Left lung (tissue), 10 donors: ENCODE measurements around the gene NAV2. TPM values are rescaled to one million over a fixed set of nuclear protein-coding genes. Genes with fewer than 3 reads are reported as not detected.
A peak's percentile ranks its signal among the peaks of the same experiment; 100 is the strongest.

Source experiments
- ATAC-seq: fragments of 200-7000 bp; cut with Tn5 transposase; one replicate; pipeline ENCODE4 v1.9.1; 2020; ENCODE audit warnings: moderate library complexity
- DNase-seq, 4 donors: peaks; one replicate each; pipeline ENCODE4 v3.0.0-alpha.2; 2013 to 2020
- H3K27ac ChIP-seq, 2 donors: fragments of 200-600 bp; sonication (generic) in 1 of 2; one replicate each; pipeline versions ENCODE4 v1.5.0 to v1.8.0; 2020 to 2021
- H3K27me3 ChIP-seq, 2 donors: fragments of 200-600 bp; sonication (generic) in 1 of 2; one replicate each; pipeline versions ENCODE4 v1.5.0 to v1.8.0; 2020 to 2021
- H3K36me3 ChIP-seq, 2 donors: fragments of 200-600 bp; sonication (generic) in 1 of 2; one replicate each; pipeline versions ENCODE4 v1.5.0 to v1.8.0; 2020 to 2021
- H3K4me1 ChIP-seq, 2 donors: fragments of 200-600 bp; one replicate each; pipeline ENCODE4 v1.8.0; 2021
- H3K4me3 ChIP-seq, 2 donors: fragments of 200-600 bp; sonication (generic) in 1 of 2; one replicate each; pipeline versions ENCODE4 v1.5.0 to v1.8.0; 2020 to 2021; ENCODE audit warnings: mild to moderate bottlenecking in 1 of 2
- H3K9me3 ChIP-seq, 2 donors: fragments of 200-600 bp; sonication (generic) in 1 of 2; one replicate each; pipeline versions ENCODE4 v1.5.0 to v1.8.0; 2020 to 2021
- intact Hi-C, 2 donors: fragments of 100-400 bp; cut with DNase I; formaldehyde crosslinking; loops; one replicate each; pipeline versions ENCODE4 v1.11.2 to v1.14.2; 2022
- polyA plus RNA-seq, 6 donors: library from polyadenylated mRNA; unstranded; fragments of 120-200 nt; gene quantifications; one replicate each; pipeline ENCODE4 v1.2.1, GENCODE V29; 2013; ENCODE audit not compliant: insufficient read length in 6 of 6
- total RNA-seq, 2 donors: library from RNA; stranded (reverse); fragmentation: NEBNext Ultra II Directional; extraction: Animal tissue kit (Norgen Biotek cat#: 25700); gene quantifications; one replicate each; pipeline ENCODE4 v1.2.1, GENCODE V29; 2021
- TF ChIP-seq, protein P1 (sequence below), 2 donors: fragments of 200-600 bp; sonication (generic) in 1 of 2; IDR thresholded peaks; one replicate each; pipeline versions ENCODE4 v1.5.0 to v1.8.0; 2021; ENCODE audit warnings: antibody characterized with exemption in 2 of 2
- donor health status: DM: no; HTN: yes; CAD: no.
- donor health status: DM: no; HTN: no; CAD: no.

NAV2 gene
- total and polyA plus RNA-seq, 8 donors: 18.0 to 59.9 (median 23.1) TPM

DNA sequence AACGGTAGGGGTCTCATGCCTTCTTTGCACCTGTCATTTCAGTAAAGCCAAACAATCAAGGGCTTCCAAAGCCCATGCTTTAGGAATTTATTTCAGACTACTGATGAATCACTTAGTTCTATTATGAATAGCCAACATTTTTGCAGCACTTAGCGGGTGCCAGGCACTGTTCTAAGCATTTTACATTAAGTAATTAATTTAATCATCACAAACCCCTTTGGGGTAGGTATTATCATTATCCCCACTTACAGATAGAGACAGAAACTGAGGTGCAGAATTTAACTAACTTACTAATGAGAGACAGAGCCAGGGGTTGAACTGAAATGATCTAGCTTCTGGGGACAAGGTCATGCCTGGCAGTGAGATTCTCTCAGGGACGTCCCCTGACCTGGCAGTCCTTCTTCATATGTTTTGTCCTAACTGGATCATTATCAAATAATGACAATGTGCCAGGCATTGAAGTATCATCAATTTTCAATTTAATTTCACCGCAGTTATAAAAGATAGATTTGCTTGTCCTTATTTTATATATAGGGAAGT lies 31.7 kb upstream of the NAV2 start:
- Histone ChIP-seq H3K27ac (peak overlapping the region; percentile 58 to 66), H3K9me3 (no peaks in the 10 kb centered on the region), H3K4me3 (no peak overlapping the region), H3K36me3 (no peaks in the 10 kb centered on the region), H3K4me1 (peaks cover 16 to 25% of the 10 kb centered on the region in 2 donors), H3K27me3 (no peaks in the 10 kb centered on the region)
- DNase-seq: no peak
- intact Hi-C loops: no loop called here
- no peak for ATAC-seq
- TF ChIP-seq, protein P1, sequence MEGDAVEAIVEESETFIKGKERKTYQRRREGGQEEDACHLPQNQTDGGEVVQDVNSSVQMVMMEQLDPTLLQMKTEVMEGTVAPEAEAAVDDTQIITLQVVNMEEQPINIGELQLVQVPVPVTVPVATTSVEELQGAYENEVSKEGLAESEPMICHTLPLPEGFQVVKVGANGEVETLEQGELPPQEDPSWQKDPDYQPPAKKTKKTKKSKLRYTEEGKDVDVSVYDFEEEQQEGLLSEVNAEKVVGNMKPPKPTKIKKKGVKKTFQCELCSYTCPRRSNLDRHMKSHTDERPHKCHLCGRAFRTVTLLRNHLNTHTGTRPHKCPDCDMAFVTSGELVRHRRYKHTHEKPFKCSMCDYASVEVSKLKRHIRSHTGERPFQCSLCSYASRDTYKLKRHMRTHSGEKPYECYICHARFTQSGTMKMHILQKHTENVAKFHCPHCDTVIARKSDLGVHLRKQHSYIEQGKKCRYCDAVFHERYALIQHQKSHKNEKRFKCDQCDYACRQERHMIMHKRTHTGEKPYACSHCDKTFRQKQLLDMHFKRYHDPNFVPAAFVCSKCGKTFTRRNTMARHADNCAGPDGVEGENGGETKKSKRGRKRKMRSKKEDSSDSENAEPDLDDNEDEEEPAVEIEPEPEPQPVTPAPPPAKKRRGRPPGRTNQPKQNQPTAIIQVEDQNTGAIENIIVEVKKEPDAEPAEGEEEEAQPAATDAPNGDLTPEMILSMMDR (IDR thresholded peaks at IDR 0.05): no peak

DNA sequence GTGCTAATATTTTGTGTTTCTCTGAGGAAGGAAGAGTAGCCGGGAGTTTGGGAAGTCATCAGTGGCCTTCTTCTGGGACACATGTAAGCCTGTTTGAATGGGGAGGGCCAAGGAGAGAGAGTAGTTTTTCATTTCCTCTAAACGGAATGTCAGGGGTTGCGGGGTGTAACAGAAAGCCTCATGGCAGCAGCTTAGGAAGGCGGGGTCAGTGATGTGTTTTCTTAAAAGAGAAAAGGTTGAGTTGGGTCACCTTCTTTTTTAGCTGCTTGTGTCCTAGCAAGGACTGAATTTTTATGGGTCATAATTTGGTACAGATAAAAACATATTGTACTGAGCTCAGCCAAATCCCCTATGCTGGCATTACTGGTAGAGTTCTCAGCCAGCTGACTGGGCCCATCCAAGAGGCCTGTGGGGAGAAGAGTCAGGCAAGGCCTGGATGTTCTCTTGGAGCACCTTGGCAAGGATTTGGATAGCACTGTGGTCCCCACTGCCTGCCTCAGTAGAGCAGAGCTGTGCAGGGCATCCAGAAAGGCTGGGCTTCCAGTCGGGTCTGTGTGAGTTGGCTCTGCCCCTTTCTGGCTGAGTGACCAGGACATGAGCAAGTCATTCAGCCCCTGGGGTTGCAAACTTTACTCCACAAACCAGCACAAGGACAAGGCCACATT lies 29.4 kb upstream of the NAV2 start:
- ATAC-seq (no peak), DNase-seq (no peak)
- Histone ChIP-seq H3K36me3 (no peaks in the 10 kb centered on the region), H3K4me1 (peaks cover 10 to 19% of the 10 kb centered on the region in 2 donors), H3K9me3 (no peaks in the 10 kb centered on the region), H3K4me3 (no peak overlapping the region), H3K27me3 (no peaks in the 10 kb centered on the region), H3K27ac (peak overlapping the region; percentile 23 to 42)
- intact Hi-C loops: no loop called here
- TF ChIP-seq, protein P1 (IDR thresholded peaks at IDR 0.05): no peak

DNA sequence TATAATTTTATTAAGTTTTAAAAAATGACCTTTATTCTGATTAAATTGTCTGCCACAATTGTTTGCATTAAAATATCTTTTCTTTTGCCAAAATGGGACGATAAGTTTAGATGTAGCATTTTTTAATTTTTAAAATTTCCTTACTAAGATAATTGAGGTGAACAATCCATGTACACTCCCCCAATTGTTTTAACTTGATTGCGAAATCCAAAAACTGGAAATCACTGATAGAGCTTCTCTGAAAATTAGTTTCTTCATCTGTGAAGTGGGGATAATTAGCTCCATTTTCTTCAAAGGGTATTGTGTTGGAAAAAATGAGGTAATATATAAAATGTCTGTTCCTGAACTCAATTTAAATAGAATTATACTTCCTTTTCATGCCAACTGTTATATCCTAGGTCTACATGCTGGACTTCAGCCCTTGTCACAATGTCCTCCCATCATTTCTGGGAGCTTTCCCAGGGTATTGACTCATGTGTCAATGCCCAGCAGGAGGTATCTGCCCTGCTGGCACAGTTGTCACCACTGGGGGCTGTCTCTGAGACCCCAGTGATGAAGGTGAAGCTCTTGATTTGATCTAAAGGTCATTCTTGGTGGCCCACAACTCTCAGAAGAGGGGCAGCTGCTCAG lies 28.7 kb upstream of the NAV2 start:
- Histone ChIP-seq H3K9me3 (no peaks in the 10 kb centered on the region), H3K36me3 (no peaks in the 10 kb centered on the region), H3K4me1 (peaks cover 10 to 19% of the 10 kb centered on the region in 2 donors), H3K27me3 (no peaks in the 10 kb centered on the region), H3K4me3 (no peak overlapping the region), H3K27ac (peak overlapping the region in 1 of 2 donors; percentile 23)
- intact Hi-C loops: no loop called here
- no peak for ATAC-seq
- DNase-seq: no peak
- TF ChIP-seq, protein P1 (IDR thresholded peaks at IDR 0.05): no peak

DNA sequence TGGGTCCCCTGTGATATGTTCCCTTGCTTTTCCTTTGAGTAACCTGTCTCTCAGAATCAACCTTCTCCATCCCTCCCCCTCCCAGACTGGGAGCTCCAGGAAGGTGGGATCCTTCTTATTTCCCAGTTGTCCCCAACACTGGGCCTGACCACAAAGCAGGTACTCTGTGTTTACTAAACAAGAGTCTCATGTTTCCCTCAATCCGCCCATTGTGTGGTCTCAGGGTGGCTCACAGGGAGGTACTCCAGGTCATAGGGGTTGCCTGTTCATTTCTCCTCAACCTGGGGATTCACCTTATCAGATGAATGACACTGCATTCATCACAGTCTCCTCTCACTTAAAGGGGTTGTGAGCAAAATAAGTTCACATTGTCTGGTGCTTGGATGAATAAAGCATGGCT lies 26.4 kb upstream of the NAV2 start:
- no peaks in the 10 kb centered on the region for H3K4me1 ChIP-seq

DNA sequence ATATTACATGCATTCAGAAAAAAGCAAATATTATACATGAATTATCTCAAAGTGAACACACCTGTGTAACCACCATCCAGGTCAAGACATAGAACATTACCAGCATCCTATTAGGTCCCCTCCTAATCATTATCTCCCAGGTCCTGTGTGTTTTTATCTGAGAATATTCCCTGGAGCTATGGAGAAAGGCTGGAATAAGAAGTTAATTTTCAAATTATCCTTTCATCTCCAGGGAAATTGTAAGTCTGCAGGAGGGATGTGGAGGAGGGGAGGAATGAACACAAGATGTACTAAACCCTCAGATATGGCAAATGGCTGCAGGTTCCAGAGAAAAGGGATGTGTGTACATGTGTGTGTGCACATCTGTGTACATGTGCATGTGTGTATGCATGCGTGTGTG lies 25.2 kb upstream of the NAV2 start:
- no peaks in the 10 kb centered on the region for H3K27me3 ChIP-seq
- TF ChIP-seq, protein P1 (IDR thresholded peaks at IDR 0.05): no peak
- intact Hi-C loops: no loop called here
- no peaks in the 10 kb centered on the region for H3K9me3 ChIP-seq
- no peaks in the 10 kb centered on the region for H3K36me3 ChIP-seq
- no peak for ATAC-seq
- no peaks in the 10 kb centered on the region for H3K4me1 ChIP-seq
- H3K4me3 ChIP-seq: no peak overlapping the region
- H3K27ac ChIP-seq: no peak overlapping the region
- no peak for DNase-seq

More for the DNA sequence above, 26.4 kb upstream of the NAV2 start:
- Histone ChIP-seq H3K9me3 (no peaks in the 10 kb centered on the region), H3K36me3 (no peaks in the 10 kb centered on the region), H3K4me3 (no peak overlapping the region), H3K27ac (no peak overlapping the region), H3K27me3 (no peaks in the 10 kb centered on the region)
- intact Hi-C loops: no loop called here
- TF ChIP-seq, protein P1 (IDR thresholded peaks at IDR 0.05): no peak
- DNase-seq (no peak), ATAC-seq (no peak)
